GM12875 (cell line): ENCODE data around the gene EFR3B.
"Not testable (repeated sequence)": the region's sequence is repeated elsewhere in the genome, so short reads cannot be mapped to it uniquely, and the experiment has no call there.

ENCODE experiments used
- H3K4me3 ChIP-seq: one replicate; pipeline ENCODE4 v1.5.1; 2011; ENCODE audit warnings: low read depth, low read length, control low read depth
- CTCF ChIP-seq: IDR thresholded peaks from 2 replicates; pipeline ENCODE4 v1.5.1; 2011; ENCODE audit warnings: low read depth, mild to moderate bottlenecking, control low read depth, inconsistent platforms, low read length, moderate library complexity, borderline replicate concordance; ENCODE audit not compliant: insufficient read depth

Gene EFR3B

GRCh38 chr2:25001325-25001637, 40.6 kb upstream of the EFR3B start:
- no peak for TF ChIP-seq CTCF
- no peak overlapping the region for H3K4me3 ChIP-seq

- H3K4me3 ChIP-seq = no peak overlapping the region
- no peak for TF ChIP-seq CTCF
Measured at GRCh38 chr2:25002066-25002465, 39.8 kb upstream of the EFR3B start.

- H3K4me3 ChIP-seq = no peak overlapping the region
- TF ChIP-seq CTCF = no peak
Measured at GRCh38 chr2:25009954-25010353, 31.9 kb upstream of the EFR3B start.

GRCh38 chr2:25011342-25011741, 30.5 kb upstream of the EFR3B start:
- not testable (repeated sequence) for H3K4me3 ChIP-seq

GRCh38 chr2:25014631-25015030, 27.2 kb upstream of the EFR3B start:
- no peak for TF ChIP-seq CTCF
- no peak overlapping the region for H3K4me3 ChIP-seq

- H3K4me3 ChIP-seq = no peak overlapping the region
Measured at GRCh38 chr2:25018681-25019080, 23.2 kb upstream of the EFR3B start.

GRCh38 chr2:25021791-25022362, 20.0 kb upstream of the EFR3B start:
- TF ChIP-seq CTCF = no peak
- no peak overlapping the region for H3K4me3 ChIP-seq

More at GRCh38 chr2:25018681-25019080, 23.2 kb upstream of the EFR3B start:
- no peak for TF ChIP-seq CTCF

- no peak for TF ChIP-seq CTCF
- H3K4me3 ChIP-seq = no peak overlapping the region
Measured at GRCh38 chr2:25023333-25023732, 18.5 kb upstream of the EFR3B start.
